Measurements from ENCODE around the gene CTLA4. TPM values are rescaled to one million over a fixed set of nuclear protein-coding genes. Genes with fewer than 3 reads are reported as not detected.

The CTLA4 gene
- total and polyA plus RNA-seq, 12 donors, result 0.13 to 1.6 (median 0.61) TPM; not detected in 4

- TF ChIP-seq CTCF (IDR thresholded peaks at IDR 0.05), result no peak
- Histone ChIP-seq H3K36me3 (no peaks in the 10 kb centered on the region), H3K4me1 (peaks cover 0 to 39% (median 0%) of the 10 kb centered on the region in 9 donors), H3K27ac (no peak overlapping the region), H3K27me3 (no peaks in the 10 kb centered on the region), H3K4me3 (no peak overlapping the region), H3K9me3 (no peaks in the 10 kb centered on the region)
- intact Hi-C loops (cut with DNase I), result no loop called here
- WGBS, 2 donors, result 96 to 98% methylated on average over 1 of the region's 1 CpG
- ATAC-seq (no peak), DNase-seq (no peak)
These were observed 22.4 kb downstream of the CTLA4 start for GRCh38 chr2:203889944-203890343.

- DNase-seq (no peak), ATAC-seq (no peak)
- Histone ChIP-seq H3K27ac (no peak overlapping the region), H3K4me3 (no peak overlapping the region), H3K27me3 (no peaks in the 10 kb centered on the region), H3K4me1 (peaks cover 0 to 36% (median 0%) of the 10 kb centered on the region in 9 donors), H3K9me3 (no peaks in the 10 kb centered on the region), H3K36me3 (no peaks in the 10 kb centered on the region)
- 52 to 56% methylated on average over 1 of the region's 1 CpG for WGBS, 2 donors
- intact Hi-C loops (cut with DNase I), result no loop called here
- no peak for TF ChIP-seq CTCF (IDR thresholded peaks at IDR 0.05)
These were observed 23.2 kb downstream of the CTLA4 start for GRCh38 chr2:203890733-203891132.

- intact Hi-C loops (cut with DNase I), result no loop called here
- Histone ChIP-seq H3K36me3 (no peaks in the 10 kb centered on the region), H3K9me3 (no peaks in the 10 kb centered on the region), H3K4me3 (no peak overlapping the region), H3K4me1 (peaks cover 0 to 30% (median 0%) of the 10 kb centered on the region in 9 donors), H3K27me3 (no peaks in the 10 kb centered on the region), H3K27ac (peak overlapping the region in 1 of 10 donors; percentile 14)
- no peak for DNase-seq
- peak in 1 of 8 donors; percentile 57 for ATAC-seq
- 97 to 98% methylated on average over 2 of the region's 2 CpGs for WGBS, 2 donors
- no peak for TF ChIP-seq CTCF (IDR thresholded peaks at IDR 0.05)
These were observed 23.9 kb downstream of the CTLA4 start for GRCh38 chr2:203891474-203891873.

GRCh38 chr2:203892207-203892606 lies 24.6 kb downstream of the CTLA4 start:
- Histone ChIP-seq H3K4me3 (no peak overlapping the region), H3K4me1 (peaks cover 0 to 31% (median 0%) of the 10 kb centered on the region in 9 donors), H3K27me3 (no peaks in the 10 kb centered on the region), H3K27ac (no peak overlapping the region), H3K36me3 (no peaks in the 10 kb centered on the region), H3K9me3 (no peaks in the 10 kb centered on the region)
- ATAC-seq (no peak), DNase-seq (no peak)
- no peak for TF ChIP-seq CTCF (IDR thresholded peaks at IDR 0.05)
- intact Hi-C loops (cut with DNase I), result no loop called here
- whole genome bisulfite sequencing, 2 donors, result 93 to 96% methylated on average over 4 of the region's 4 CpGs

All from heart right ventricle (tissue), 16 donors.